ENCODE results near the gene ADAMTS12. TPM values are rescaled to one million over a fixed set of nuclear protein-coding genes. Genes with fewer than 3 reads are reported as not detected.

ADAMTS12 gene
- polyA plus RNA-seq, 1 donor from 2014 or later = 0.07 TPM

DNA sequence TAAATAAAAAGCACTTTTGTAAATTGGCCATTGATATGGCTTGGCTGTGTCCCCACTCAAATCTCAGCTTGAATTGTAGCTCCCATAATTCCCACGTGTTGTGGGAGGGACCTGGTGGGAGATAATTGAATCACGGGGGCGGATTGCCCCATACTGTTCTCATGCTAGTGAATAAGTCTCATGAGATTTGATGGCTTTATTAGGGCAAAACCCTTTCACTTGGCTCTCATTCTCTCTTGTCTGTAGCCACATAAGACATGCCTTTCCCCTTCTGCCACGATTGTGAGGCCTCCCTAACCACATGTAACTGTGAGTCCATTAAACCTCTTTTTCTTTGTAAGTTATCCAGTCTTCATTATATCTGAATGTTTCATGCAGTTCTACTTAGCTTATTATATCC, 297.8 kb downstream of the ADAMTS12 start:
- Histone ChIP-seq H4K20me1 (ENCODE audit: insufficient read depth) (no peaks in the 10 kb centered on the region), H3F3A (ENCODE audit: insufficient read depth, low read length, poor library complexity, severe bottlenecking) (no peaks in the 10 kb centered on the region), H3K4me2 (ENCODE audit: low read length) (no peak overlapping the region), H3K4me3 (ENCODE audit: low read length) (no peak overlapping the region), H3K9ac (ENCODE audit: low read length) (no peak overlapping the region), H3K27ac (ENCODE audit: low read length) (no peak overlapping the region), H3K9me3 (ENCODE audit: low read length) (no peaks in the 10 kb centered on the region), H3K9me2 (ENCODE audit: insufficient read depth, low read length) (no peaks in the 10 kb centered on the region), H3K79me2 (replicated peaks; ENCODE audit: insufficient read depth, low read length) (no peaks in the 10 kb centered on the region), H3K27me3 (ENCODE audit: insufficient read depth, low read depth, low read length) (no peaks in the 10 kb centered on the region), H3K36me3 (ENCODE audit: insufficient read depth, low read length) (no peaks in the 10 kb centered on the region), H2AFZ (ENCODE audit: low read depth, low read length) (no peak overlapping the region)
- TF ChIP-seq TAF1 (IDR thresholded peaks at IDR 0.05; ENCODE audit: low read depth) (no peak), EZH2 (IDR thresholded peaks at IDR 0.05; ENCODE audit: borderline replicate concordance, insufficient read depth, low read length, poor library complexity, severe bottlenecking) (no peak), EP300 (conservative IDR thresholded peaks at IDR 0.05; ENCODE audit: poor library complexity, severe bottlenecking) (no peak), POLR2AphosphoS5 (IDR thresholded peaks at IDR 0.05) (no peak), MXI1 (conservative IDR thresholded peaks at IDR 0.05; ENCODE audit: poor library complexity, severe bottlenecking) (no peak), SMC3 (conservative IDR thresholded peaks at IDR 0.05; ENCODE audit: poor library complexity) (no peak), RAD21 (conservative IDR thresholded peaks at IDR 0.05) (no peak)
- TF ChIP-seq, protein P1, sequence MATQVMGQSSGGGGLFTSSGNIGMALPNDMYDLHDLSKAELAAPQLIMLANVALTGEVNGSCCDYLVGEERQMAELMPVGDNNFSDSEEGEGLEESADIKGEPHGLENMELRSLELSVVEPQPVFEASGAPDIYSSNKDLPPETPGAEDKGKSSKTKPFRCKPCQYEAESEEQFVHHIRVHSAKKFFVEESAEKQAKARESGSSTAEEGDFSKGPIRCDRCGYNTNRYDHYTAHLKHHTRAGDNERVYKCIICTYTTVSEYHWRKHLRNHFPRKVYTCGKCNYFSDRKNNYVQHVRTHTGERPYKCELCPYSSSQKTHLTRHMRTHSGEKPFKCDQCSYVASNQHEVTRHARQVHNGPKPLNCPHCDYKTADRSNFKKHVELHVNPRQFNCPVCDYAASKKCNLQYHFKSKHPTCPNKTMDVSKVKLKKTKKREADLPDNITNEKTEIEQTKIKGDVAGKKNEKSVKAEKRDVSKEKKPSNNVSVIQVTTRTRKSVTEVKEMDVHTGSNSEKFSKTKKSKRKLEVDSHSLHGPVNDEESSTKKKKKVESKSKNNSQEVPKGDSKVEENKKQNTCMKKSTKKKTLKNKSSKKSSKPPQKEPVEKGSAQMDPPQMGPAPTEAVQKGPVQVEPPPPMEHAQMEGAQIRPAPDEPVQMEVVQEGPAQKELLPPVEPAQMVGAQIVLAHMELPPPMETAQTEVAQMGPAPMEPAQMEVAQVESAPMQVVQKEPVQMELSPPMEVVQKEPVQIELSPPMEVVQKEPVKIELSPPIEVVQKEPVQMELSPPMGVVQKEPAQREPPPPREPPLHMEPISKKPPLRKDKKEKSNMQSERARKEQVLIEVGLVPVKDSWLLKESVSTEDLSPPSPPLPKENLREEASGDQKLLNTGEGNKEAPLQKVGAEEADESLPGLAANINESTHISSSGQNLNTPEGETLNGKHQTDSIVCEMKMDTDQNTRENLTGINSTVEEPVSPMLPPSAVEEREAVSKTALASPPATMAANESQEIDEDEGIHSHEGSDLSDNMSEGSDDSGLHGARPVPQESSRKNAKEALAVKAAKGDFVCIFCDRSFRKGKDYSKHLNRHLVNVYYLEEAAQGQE (IDR thresholded peaks at IDR 0.05; ENCODE audit: borderline replicate concordance) = no peak
- TF ChIP-seq, protein P2, sequence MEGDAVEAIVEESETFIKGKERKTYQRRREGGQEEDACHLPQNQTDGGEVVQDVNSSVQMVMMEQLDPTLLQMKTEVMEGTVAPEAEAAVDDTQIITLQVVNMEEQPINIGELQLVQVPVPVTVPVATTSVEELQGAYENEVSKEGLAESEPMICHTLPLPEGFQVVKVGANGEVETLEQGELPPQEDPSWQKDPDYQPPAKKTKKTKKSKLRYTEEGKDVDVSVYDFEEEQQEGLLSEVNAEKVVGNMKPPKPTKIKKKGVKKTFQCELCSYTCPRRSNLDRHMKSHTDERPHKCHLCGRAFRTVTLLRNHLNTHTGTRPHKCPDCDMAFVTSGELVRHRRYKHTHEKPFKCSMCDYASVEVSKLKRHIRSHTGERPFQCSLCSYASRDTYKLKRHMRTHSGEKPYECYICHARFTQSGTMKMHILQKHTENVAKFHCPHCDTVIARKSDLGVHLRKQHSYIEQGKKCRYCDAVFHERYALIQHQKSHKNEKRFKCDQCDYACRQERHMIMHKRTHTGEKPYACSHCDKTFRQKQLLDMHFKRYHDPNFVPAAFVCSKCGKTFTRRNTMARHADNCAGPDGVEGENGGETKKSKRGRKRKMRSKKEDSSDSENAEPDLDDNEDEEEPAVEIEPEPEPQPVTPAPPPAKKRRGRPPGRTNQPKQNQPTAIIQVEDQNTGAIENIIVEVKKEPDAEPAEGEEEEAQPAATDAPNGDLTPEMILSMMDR (IDR thresholded peaks at IDR 0.05; ENCODE audit: poor library complexity, severe bottlenecking) = no peak

DNA sequence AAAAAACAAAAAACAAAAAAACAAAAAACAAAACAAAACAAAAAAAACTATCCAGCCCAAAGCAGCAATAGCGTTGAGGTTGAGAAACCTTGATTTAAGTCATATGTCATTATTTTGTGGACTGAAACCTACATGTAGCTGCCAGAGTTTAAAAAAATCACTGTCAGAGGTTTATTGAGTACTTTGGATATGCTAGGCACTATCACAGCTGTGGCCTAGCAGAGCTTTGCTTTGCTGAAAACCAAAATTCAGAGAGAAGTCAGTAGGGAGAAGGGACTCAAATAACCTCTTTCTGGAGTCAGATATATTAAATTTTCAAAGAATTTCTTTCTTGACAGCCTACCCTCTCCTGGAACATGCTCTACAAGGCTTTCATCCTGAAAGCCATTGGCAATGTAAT, 299.5 kb downstream of the ADAMTS12 start:
- no peak overlapping the region for H3K4me2 ChIP-seq (ENCODE audit: low read length)
- no peak overlapping the region for H3K27ac ChIP-seq (ENCODE audit: low read length)
- H3K9ac ChIP-seq (ENCODE audit: low read length) = no peak overlapping the region
- no peaks in the 10 kb centered on the region for H4K20me1 ChIP-seq (ENCODE audit: insufficient read depth)
- H3K79me2 ChIP-seq (replicated peaks; ENCODE audit: insufficient read depth, low read length) = no peaks in the 10 kb centered on the region
- H3K9me2 ChIP-seq (ENCODE audit: insufficient read depth, low read length) = no peaks in the 10 kb centered on the region
- no peaks in the 10 kb centered on the region for H3F3A ChIP-seq (ENCODE audit: insufficient read depth, low read length, poor library complexity, severe bottlenecking)
- no peak for TF ChIP-seq TAF1 (IDR thresholded peaks at IDR 0.05; ENCODE audit: low read depth)
- no peak for TF ChIP-seq MXI1 (conservative IDR thresholded peaks at IDR 0.05; ENCODE audit: poor library complexity, severe bottlenecking)
- no peak overlapping the region for H3K4me3 ChIP-seq (ENCODE audit: low read length)
- no peak overlapping the region for H2AFZ ChIP-seq (ENCODE audit: low read depth, low read length)
- H3K27me3 ChIP-seq (ENCODE audit: insufficient read depth, low read depth, low read length) = no peaks in the 10 kb centered on the region
- H3K36me3 ChIP-seq (ENCODE audit: insufficient read depth, low read length) = no peaks in the 10 kb centered on the region
- H3K9me3 ChIP-seq (ENCODE audit: low read length) = no peaks in the 10 kb centered on the region

Data from neural cell (in vitro differentiated cells).